Psoas muscle (tissue), 8 donors: ENCODE results near the gene PHLDA1. TPM values are rescaled to one million over a fixed set of nuclear protein-coding genes. Genes with fewer than 3 reads are reported as not detected.

Experiments
- ATAC-seq, 4 donors: fragments of 200-7000 bp; cut with Tn5 transposase; one replicate each; pipeline ENCODE4 v1.9.1; 2020; ENCODE audit warnings: moderate library complexity in 3 of 4, mild to moderate bottlenecking in 2 of 4
- DNase-seq, 2 donors: peaks; one replicate each; pipeline ENCODE4 v3.0.0-alpha.2; 2020
- H3K27ac ChIP-seq: fragments of 200-600 bp; one replicate; pipeline ENCODE4 v1.8.0; 2022
- H3K27me3 ChIP-seq, 3 donors: fragments of 200-600 bp in 1 of 3; one replicate each; pipeline versions ENCODE4 v1.6.1 to v1.8.0; 2013 to 2022; ENCODE audit warnings: low read length in 2 of 3, mild to moderate bottlenecking in 2 of 3, moderate library complexity in 1 of 3; ENCODE audit not compliant: insufficient read depth in 3 of 3
- H3K36me3 ChIP-seq, 2 donors: fragments of 200-600 bp in 1 of 2; one replicate each; pipeline versions ENCODE4 v1.6.1 to v1.8.0; 2013 to 2022; ENCODE audit warnings: low read depth in 1 of 2, mild to moderate bottlenecking in 1 of 2, moderate library complexity in 1 of 2; ENCODE audit not compliant: insufficient read depth in 1 of 2
- H3K4me1 ChIP-seq: fragments of 200-600 bp; one replicate; pipeline ENCODE4 v1.8.0; 2022
- H3K4me3 ChIP-seq: fragments of 200-600 bp; one replicate; pipeline ENCODE4 v1.8.0; 2022; ENCODE audit warnings: mild to moderate bottlenecking
- H3K9me3 ChIP-seq: fragments of 200-600 bp; one replicate; pipeline ENCODE4 v1.8.0; 2022
- CTCF ChIP-seq: fragments of 200-600 bp; IDR thresholded peaks from one replicate; pipeline ENCODE4 v1.8.0; 2022; ENCODE audit warnings: antibody characterized with exemption
- WGBS, 3 donors: extraction: QIAGEN DNeasy Blood & Tissue Kit; methylation state at CpG; one replicate each; pipeline versions ENCODE4 v1.1.6 to v1.1.7; 2013; 5-methylcytosine and 5-hydroxymethylcytosine counted together
- intact Hi-C, 2 donors: fragments of 100-400 bp; cut with DNase I; formaldehyde crosslinking; loops; one replicate each; pipeline versions ENCODE4 v1.11.0 to v1.14.2; 2022
- polyA plus RNA-seq, 3 donors: library from polyadenylated mRNA; stranded (reverse); fragments of 200-250 nt; gene quantifications; one replicate each; pipeline ENCODE4 v1.2.3, GENCODE V29; 2013
- total RNA-seq, 4 donors: library from RNA; stranded (reverse); fragmentation: NEBNext Ultra II Directional in 2 of 4; extraction: Animal tissue kit (Norgen Biotek cat#: 25700) in 2 of 4; gene quantifications; one replicate each; pipeline versions ENCODE4 v1.2.1 to v1.2.4, GENCODE V29; 2021 to 2023
- donor health status: healthy with polysubstance abuse.
- donor health status: DM: no; HTN: no; CAD: no; lungs with moderate emphysema.
- donor health status: Bipolar disorder and iron deficiency.
- donor health status: healthy.
- donor health status: DM: yes; HTN: yes; CAD: no.
- donor health status: DM: no; HTN: no; CAD: no.
- donor health status: DM: no; HTN: no; CAD: no.
- donor health status: DM: yes; HTN: yes; CAD: no.

PHLDA1 gene
- total and polyA plus RNA-seq, 7 donors = 0.73 to 35.6 (median 3.5) TPM

GRCh38 chr12:76008428-76008827 lies 23.1 kb downstream of the PHLDA1 start:
- Histone ChIP-seq H3K27ac (no peak overlapping the region), H3K4me3 (no peak overlapping the region), H3K4me1 (no peaks in the 10 kb centered on the region), H3K27me3 (peaks cover 0 to 4% (median 0%) of the 10 kb centered on the region in 3 donors), H3K36me3 (no peaks in the 10 kb centered on the region), H3K9me3 (peaks cover 6% of the 10 kb centered on the region)
- intact Hi-C loops = no loop called here
- TF ChIP-seq CTCF = no peak
- ATAC-seq = no peak
- 97 to 98% (median 98%) methylated on average over 3 of the region's 3 CpGs for WGBS, 3 donors
- no peak for DNase-seq

- ATAC-seq (no peak), DNase-seq (no peak)
- Histone ChIP-seq H3K27ac (no peak overlapping the region), H3K27me3 (peaks cover 0 to 4% (median 0%) of the 10 kb centered on the region in 3 donors), H3K4me1 (no peaks in the 10 kb centered on the region), H3K9me3 (peaks cover 6% of the 10 kb centered on the region), H3K36me3 (no peaks in the 10 kb centered on the region), H3K4me3 (no peak overlapping the region)
- 88 to 89% (median 88%) methylated on average over 8 of the region's 8 CpGs for WGBS, 3 donors
- no peak for TF ChIP-seq CTCF
- intact Hi-C loops = no loop called here
Measured at GRCh38 chr12:76007640-76008039, 23.9 kb downstream of the PHLDA1 start.

- Histone ChIP-seq H3K9me3 (peaks cover 6% of the 10 kb centered on the region), H3K27ac (no peak overlapping the region), H3K36me3 (no peaks in the 10 kb centered on the region), H3K4me3 (no peak overlapping the region), H3K4me1 (no peaks in the 10 kb centered on the region), H3K27me3 (peaks cover 0 to 4% (median 0%) of the 10 kb centered on the region in 3 donors)
- intact Hi-C loops = no loop called here
- no peak for TF ChIP-seq CTCF
- DNase-seq (no peak), ATAC-seq (no peak)
- WGBS, 3 donors = 65 to 78% (median 67%) methylated on average over 9 of the region's 9 CpGs
Measured at GRCh38 chr12:76006028-76006925, 25.3 kb downstream of the PHLDA1 start.

- TF ChIP-seq CTCF = no peak
- no peaks in the 10 kb centered on the region for H3K36me3 ChIP-seq
- WGBS, 3 donors = 28 to 49% (median 36%) methylated on average over 2 of the region's 2 CpGs
- H3K4me1 ChIP-seq = no peaks in the 10 kb centered on the region
- DNase-seq (no peak), ATAC-seq (no peak)
- intact Hi-C loops = no loop called here
- H3K9me3 ChIP-seq = peaks cover 6% of the 10 kb centered on the region
- H3K27ac ChIP-seq = no peak overlapping the region
- H3K4me3 ChIP-seq = no peak overlapping the region
- H3K27me3 ChIP-seq = peaks cover 0 to 4% (median 0%) of the 10 kb centered on the region in 3 donors
Measured at GRCh38 chr12:76003355-76003638, 28.3 kb downstream of the PHLDA1 start.
